Measurements from ENCODE around the gene PSMA5.
"Not testable (repeated sequence)": the region's sequence is repeated elsewhere in the genome, so short reads cannot be mapped to it uniquely, and the experiment has no call there.

Gene PSMA5

GRCh38 chr1:109392037-109392787 is 34.0 kb downstream of the PSMA5 start:
- DNase-seq = no peak

GRCh38 chr1:109391626-109392025 is 34.6 kb downstream of the PSMA5 start:
- no peak for DNase-seq

GRCh38 chr1:109391157-109391556 is 35.1 kb downstream of the PSMA5 start:
- DNase-seq = no peak

GRCh38 chr1:109389638-109390341 is 36.5 kb downstream of the PSMA5 start:
- DNase-seq = no peak

GRCh38 chr1:109388884-109389637 is 37.2 kb downstream of the PSMA5 start:
- no peak for DNase-seq

GRCh38 chr1:109388208-109388711 is 38.0 kb downstream of the PSMA5 start:
- DNase-seq = no peak

GRCh38 chr1:109386054-109386717 is 40.1 kb downstream of the PSMA5 start:
- DNase-seq = no peak

GRCh38 chr1:109385417-109385816 is 40.8 kb downstream of the PSMA5 start:
- DNase-seq = no peak

- DNase-seq = no peak
Observed at GRCh38 chr1:109383854-109384253, 42.4 kb downstream of the PSMA5 start.

- no peak for DNase-seq
Observed at GRCh38 chr1:109383087-109383779, 43.0 kb downstream of the PSMA5 start.

- DNase-seq = no peak
Observed at GRCh38 chr1:109381573-109381972, 44.7 kb downstream of the PSMA5 start.

- DNase-seq = no peak
Observed at GRCh38 chr1:109379907-109380306, 46.3 kb downstream of the PSMA5 start.

GRCh38 chr1:109379422-109379821 is 46.8 kb downstream of the PSMA5 start:
- DNase-seq = no peak

GRCh38 chr1:109377698-109378097 is 48.5 kb downstream of the PSMA5 start:
- DNase-seq = no peak

- not testable (repeated sequence) for DNase-seq
Observed at GRCh38 chr1:109373696-109374095, 52.6 kb downstream of the PSMA5 start.

GRCh38 chr1:109373126-109373525 is 53.1 kb downstream of the PSMA5 start:
- no peak for DNase-seq

- DNase-seq = no peak
Observed at GRCh38 chr1:109372281-109372680, 54.0 kb downstream of the PSMA5 start.

- no peak for DNase-seq
Observed at GRCh38 chr1:109371341-109371739, 54.9 kb downstream of the PSMA5 start.

- no peak for DNase-seq
Observed at GRCh38 chr1:109370712-109371340, 55.4 kb downstream of the PSMA5 start.

- DNase-seq = no peak
Observed at GRCh38 chr1:109369167-109369746, 57.0 kb downstream of the PSMA5 start.

- DNase-seq = no peak
Observed at GRCh38 chr1:109368464-109368863, 57.8 kb downstream of the PSMA5 start.

Data from activated naive CD4-positive, alpha-beta T cell treated with Interleukin-2 at 50 U/mL for 16 hours (primary cell).